ENCODE data around the gene GDF15. TPM values are rescaled to one million over a fixed set of nuclear protein-coding genes. Genes with fewer than 3 reads are reported as not detected.
A peak's percentile ranks its signal among the peaks of the same experiment; 100 is the strongest.

The GDF15 gene
- polyA plus RNA-seq, 1 of the 3 experiments (the other 2 are of a cell fraction), result 129 TPM

DNA sequence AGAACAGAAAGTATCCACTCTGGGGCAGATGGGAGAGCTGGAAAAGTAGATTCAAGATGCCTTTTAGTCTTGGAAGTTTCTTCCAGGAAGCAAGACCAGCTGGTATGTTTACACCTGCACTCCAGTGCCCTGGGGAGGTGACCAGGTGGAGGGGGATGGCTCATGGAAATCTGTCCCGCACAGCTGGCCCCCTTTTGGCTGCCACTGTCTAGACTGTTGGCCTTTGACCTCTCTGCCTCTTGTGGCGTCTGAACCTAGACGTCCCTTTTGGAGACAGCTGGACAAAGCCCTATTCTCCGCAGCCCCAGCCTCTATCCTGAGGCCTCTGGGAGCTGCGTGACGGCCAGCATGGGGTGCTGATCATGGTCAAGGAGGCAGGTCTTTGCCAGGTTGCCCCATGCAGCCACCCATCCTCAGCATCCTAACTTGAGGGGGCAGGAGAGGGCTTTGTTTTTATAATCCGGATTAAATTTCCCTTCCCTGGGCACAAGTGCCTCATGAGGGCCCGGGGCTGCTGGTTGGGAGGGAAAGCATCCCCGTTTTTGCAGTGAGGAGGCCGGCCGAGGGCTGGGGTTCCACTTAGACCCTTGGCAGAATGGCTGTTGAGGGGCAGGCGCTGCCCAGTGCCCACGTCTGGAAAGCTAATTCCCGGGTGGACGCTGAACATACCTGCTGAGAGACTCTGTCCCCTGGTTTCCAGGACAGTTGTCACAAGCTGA lies 17.3 kb upstream of the GDF15 start:
- peak overlapping the region in 1 of 2 experiments; percentile 12; a peak in 1 of 4 replicates for H3K27ac ChIP-seq (ENCODE audit: low read depth in 2 of 2, low read length in 1 of 2)
- H3F3A ChIP-seq (replicated peaks; ENCODE audit: insufficient read depth), result peaks cover 22% of the 10 kb centered on the region
- no peak overlapping the region for H3K4me3 ChIP-seq (ENCODE audit: low read depth in 2 of 2, low read length in 1 of 2)
- H3K9me2 ChIP-seq, result no peaks in the 10 kb centered on the region
- CTCF ChIA-PET, result interaction anchor here (0.6 to 2.2 kb wide), 4 partner anchors 20 to 90 kb away, joined by 3 to 15 read pairs (median 4); no protein-coding TSS in a partner anchor
- H3K4me1 ChIP-seq (ENCODE audit: control insufficient read depth in 1 of 2, insufficient read depth in 2 of 2, low read depth in 1 of 2, low read length in 1 of 2), result peaks cover 17 to 21% of the 10 kb centered on the region in 2 experiments; a peak in 3 of 4 replicates
- H3K36me3 ChIP-seq (replicated peaks in 1 of 2; ENCODE audit: control insufficient read depth in 1 of 2, insufficient read depth in 2 of 2, low read length in 1 of 2), result peaks cover 0 to 9% of the 10 kb centered on the region in 2 experiments
- no peaks in the 10 kb centered on the region for H3K27me3 ChIP-seq (ENCODE audit: insufficient read depth)
- H3K79me2 ChIP-seq (ENCODE audit: insufficient read depth), result no peaks in the 10 kb centered on the region
- TF ChIP-seq ELF1 (IDR thresholded peaks at IDR 0.05) (no peak), FOXJ3 (CRISPR knock-in tag; IDR thresholded peaks at IDR 0.05) (no peak), NFIC (IDR thresholded peaks at IDR 0.05; ENCODE audit: borderline replicate concordance) (no peak), POLR2AphosphoS5 (IDR thresholded peaks at IDR 0.05; ENCODE audit: low read depth, low read length) (no peak)
- TF ChIP-seq, protein P1, sequence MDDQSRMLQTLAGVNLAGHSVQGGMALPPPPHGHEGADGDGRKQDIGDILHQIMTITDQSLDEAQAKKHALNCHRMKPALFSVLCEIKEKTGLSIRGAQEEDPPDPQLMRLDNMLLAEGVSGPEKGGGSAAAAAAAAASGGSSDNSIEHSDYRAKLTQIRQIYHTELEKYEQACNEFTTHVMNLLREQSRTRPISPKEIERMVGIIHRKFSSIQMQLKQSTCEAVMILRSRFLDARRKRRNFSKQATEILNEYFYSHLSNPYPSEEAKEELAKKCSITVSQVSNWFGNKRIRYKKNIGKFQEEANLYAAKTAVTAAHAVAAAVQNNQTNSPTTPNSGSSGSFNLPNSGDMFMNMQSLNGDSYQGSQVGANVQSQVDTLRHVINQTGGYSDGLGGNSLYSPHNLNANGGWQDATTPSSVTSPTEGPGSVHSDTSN (IDR thresholded peaks at IDR 0.05), result no peak
- TF ChIP-seq, protein P2, sequence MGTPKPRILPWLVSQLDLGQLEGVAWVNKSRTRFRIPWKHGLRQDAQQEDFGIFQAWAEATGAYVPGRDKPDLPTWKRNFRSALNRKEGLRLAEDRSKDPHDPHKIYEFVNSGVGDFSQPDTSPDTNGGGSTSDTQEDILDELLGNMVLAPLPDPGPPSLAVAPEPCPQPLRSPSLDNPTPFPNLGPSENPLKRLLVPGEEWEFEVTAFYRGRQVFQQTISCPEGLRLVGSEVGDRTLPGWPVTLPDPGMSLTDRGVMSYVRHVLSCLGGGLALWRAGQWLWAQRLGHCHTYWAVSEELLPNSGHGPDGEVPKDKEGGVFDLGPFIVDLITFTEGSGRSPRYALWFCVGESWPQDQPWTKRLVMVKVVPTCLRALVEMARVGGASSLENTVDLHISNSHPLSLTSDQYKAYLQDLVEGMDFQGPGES (IDR thresholded peaks at IDR 0.05; ENCODE audit: low read depth, low read length), result no peak
- H2AFZ ChIP-seq (ENCODE audit: low read depth), result no peak overlapping the region
- POLR2A ChIA-PET, result interaction anchor here (0.6 kb wide), 1 partner anchor 60 kb away, joined by 3 read pairs; no protein-coding TSS in a partner anchor
- WGBS (ENCODE audit: low lambda C conversion rate), result 94% methylated on average over 14 of the region's 15 CpGs
- no peak overlapping the region for H3K4me2 ChIP-seq
- H4K20me1 ChIP-seq (ENCODE audit: insufficient read depth), result no peaks in the 10 kb centered on the region
- no peak overlapping the region for H3K9ac ChIP-seq
- H3K9me3 ChIP-seq, result no peaks in the 10 kb centered on the region
- DNase-seq, result no peak

DNA sequence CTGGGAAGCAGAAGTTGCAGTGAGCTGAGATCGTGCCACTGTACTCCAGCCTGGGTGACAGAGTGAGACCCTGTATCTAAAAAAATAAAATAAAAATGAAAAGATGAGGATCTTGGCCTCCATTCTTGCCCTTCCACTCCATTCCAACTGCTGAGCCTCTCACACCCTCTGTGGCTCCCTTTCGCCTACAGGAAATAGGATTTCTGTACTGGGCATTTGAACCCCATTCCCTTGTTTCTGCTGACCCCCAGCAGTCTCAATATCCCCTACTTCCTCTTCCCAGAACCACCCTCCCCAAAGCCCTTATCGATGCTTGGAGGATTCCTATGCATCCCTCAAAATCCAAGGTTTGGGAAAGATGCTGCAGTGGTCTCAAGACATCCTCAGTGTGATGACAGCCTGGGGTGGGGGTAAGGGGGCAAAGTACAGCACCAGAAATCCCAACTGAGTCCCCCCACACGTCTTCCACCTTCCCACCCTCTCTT lies 12.5 kb upstream of the GDF15 start:
- no peak for DNase-seq
- Histone ChIP-seq H3K9ac (peak overlapping the region; percentile 49), H3K27me3 (ENCODE audit: insufficient read depth) (no peaks in the 10 kb centered on the region), H3K9me2 (no peaks in the 10 kb centered on the region), H3K36me3 (replicated peaks in 1 of 2; ENCODE audit: control insufficient read depth in 1 of 2, insufficient read depth in 2 of 2, low read length in 1 of 2) (no peaks in the 10 kb centered on the region), H2AFZ (ENCODE audit: low read depth) (peak overlapping the region; percentile 2; the same call in 1 of the 2 replicates), H3K79me2 (ENCODE audit: insufficient read depth) (no peaks in the 10 kb centered on the region), H3K4me1 (ENCODE audit: control insufficient read depth in 1 of 2, insufficient read depth in 2 of 2, low read depth in 1 of 2, low read length in 1 of 2) (peaks cover 11 to 14% of the 10 kb centered on the region in 2 experiments; a peak in 2 of 4 replicates), H3K4me2 (0 out of 2 replicates have a peak overlapping the region, but pooled peaks have one; percentile 11), H3K4me3 (ENCODE audit: low read depth in 2 of 2, low read length in 1 of 2) (no peak overlapping the region), H3K9me3 (no peaks in the 10 kb centered on the region), H3F3A (replicated peaks; ENCODE audit: insufficient read depth) (peaks cover 40% of the 10 kb centered on the region), H3K27ac (ENCODE audit: low read depth in 2 of 2, low read length in 1 of 2) (peak overlapping the region; percentile 87 to 92), H4K20me1 (ENCODE audit: insufficient read depth) (no peaks in the 10 kb centered on the region)
- ChIA-PET POLR2A (no interaction called here), CTCF (interaction anchor here (1.3 to 1.6 kb wide), 3 partner anchors 13 to 38 kb away, joined by 4 to 6 read pairs (median 6); partner anchors contain the start of gene GDF15)
- no peak for TF ChIP-seq RCOR1 (IDR thresholded peaks at IDR 0.05; ENCODE audit: low read length)
- no peak for TF ChIP-seq YY1 (IDR thresholded peaks at IDR 0.05; ENCODE audit: low read depth)
- TF ChIP-seq SMC3 (IDR thresholded peaks at IDR 0.05; ENCODE audit: low read depth, low read length), result no peak
- WGBS (ENCODE audit: low lambda C conversion rate), result 81% methylated on average over 4 of the region's 4 CpGs
